CD14-positive monocyte (primary cell): ENCODE data around the gene IER3IP1. TPM values are rescaled to one million over a fixed set of nuclear protein-coding genes. Genes with fewer than 3 reads are reported as not detected.

Experiments used
- DNase-seq, 3 donors: peaks; one replicate each; pipeline ENCODE4 v3.0.0-alpha.2; 2011 to 2022
- H2AFZ ChIP-seq: 2 replicates; pipeline ENCODE4 v1.6.0; 2012; ENCODE audit warnings: mild to moderate bottlenecking, low read depth, low read length, inconsistent platforms; ENCODE audit not compliant: insufficient read depth, poor library complexity, severe bottlenecking
- H3K27ac ChIP-seq, 2 donors: 1 replicate in 1 of 2; 2 replicates in 1 of 2; pipeline ENCODE4 v1.5.1; 2012 to 2013; ENCODE audit warnings: low read length in 2 of 2, control low read depth in 1 of 2, inconsistent platforms in 1 of 2, low read depth in 1 of 2, mild to moderate bottlenecking in 1 of 2
- H3K27me3 ChIP-seq, 2 donors: one replicate each; pipeline versions ENCODE4 v1.6.0 to v1.6.1; 2011 to 2013; ENCODE audit warnings: low read length in 2 of 2; ENCODE audit not compliant: control insufficient read depth in 2 of 2, insufficient read depth in 2 of 2
- H3K36me3 ChIP-seq, 2 donors: replicated peaks in 1 of 2; 1 replicate in 1 of 2; 2 replicates in 1 of 2; pipeline versions ENCODE4 v1.5.1 to v1.6.1; 2012 to 2013; ENCODE audit warnings: low read length in 2 of 2, control low read depth in 1 of 2, inconsistent platforms in 1 of 2, mild to moderate bottlenecking in 1 of 2; ENCODE audit not compliant: insufficient read depth in 2 of 2, control insufficient read depth in 1 of 2
- H3K4me1 ChIP-seq, 2 donors: 1 replicate in 1 of 2; 2 replicates in 1 of 2; pipeline versions ENCODE4 v1.5.1 to v1.6.1; 2012 to 2013; ENCODE audit warnings: low read length in 2 of 2, control low read depth in 1 of 2, inconsistent platforms in 1 of 2, mild to moderate bottlenecking in 1 of 2, moderate library complexity in 1 of 2; ENCODE audit not compliant: insufficient read depth in 2 of 2, control insufficient read depth in 1 of 2
- H3K4me2 ChIP-seq: replicated peaks from 2 replicates; pipeline ENCODE3; 2012; ENCODE audit warnings: low read length, moderate library complexity, mild to moderate bottlenecking; ENCODE audit not compliant: poor library complexity, severe bottlenecking; ENCODE audit errors: extremely low read depth
- H3K4me3 ChIP-seq, 3 experiments: fragments of 200-600 bp in 1 of 3; sonication (generic) in 1 of 3; replicated peaks in 1 of 3; 1 replicate in 2 of 3; 2 replicates in 1 of 3; pipeline ENCODE4 v1.5.1; 2011 to 2013; ENCODE audit warnings: low read length in 3 of 3, mild to moderate bottlenecking in 3 of 3, control low read depth in 2 of 3, low read depth in 2 of 3, inconsistent platforms in 1 of 3, moderate library complexity in 1 of 3
- H3K79me2 ChIP-seq: 2 replicates; pipeline ENCODE4 v1.6.0; 2012; ENCODE audit warnings: mild to moderate bottlenecking, control low read depth, inconsistent platforms, low read length, moderate library complexity; ENCODE audit not compliant: insufficient read depth
- H3K9ac ChIP-seq: 2 replicates; pipeline ENCODE4 v1.6.0; 2017; ENCODE audit warnings: low read length, mild to moderate bottlenecking; ENCODE audit not compliant: insufficient read depth, poor library complexity, severe bottlenecking
- H3K9me3 ChIP-seq, 2 donors: replicated peaks in 1 of 2; 1 replicate in 1 of 2; 2 replicates in 1 of 2; pipeline versions ENCODE4 v1.5.1 to v1.6.1; 2012 to 2013; ENCODE audit warnings: low read length in 2 of 2, control low read depth in 1 of 2; ENCODE audit not compliant: control insufficient read depth in 1 of 2, insufficient read depth in 1 of 2
- H4K20me1 ChIP-seq: 2 replicates; pipeline ENCODE4 v1.6.0; 2012; ENCODE audit warnings: mild to moderate bottlenecking, low read length, control low read depth, moderate library complexity; ENCODE audit not compliant: insufficient read depth
- H3K27ac Mint-ChIP-seq, 7 donors: one replicate each; pipeline ENCODE4 v1.8.0; 2020; ENCODE audit warnings: mild to moderate bottlenecking in 7 of 7, mixed read lengths in 7 of 7, moderate library complexity in 6 of 7, inconsistent platforms in 2 of 7
- H3K27me3 Mint-ChIP-seq, 3 donors: one replicate each; pipeline ENCODE4 v1.8.0; 2021 to 2022; ENCODE audit warnings: low read depth in 3 of 3, mild to moderate bottlenecking in 3 of 3, mixed read lengths in 3 of 3, moderate library complexity in 3 of 3, inconsistent platforms in 1 of 3
- H3K36me3 Mint-ChIP-seq, 2 donors: one replicate each; pipeline ENCODE4 v1.8.0; 2020; ENCODE audit warnings: mixed read lengths in 2 of 2, inconsistent platforms in 1 of 2, mild to moderate bottlenecking in 1 of 2
- H3K4me1 Mint-ChIP-seq: one replicate; pipeline ENCODE4 v1.8.0; 2020; ENCODE audit warnings: mild to moderate bottlenecking, mixed read lengths
- H3K4me3 Mint-ChIP-seq, 2 donors: one replicate each; pipeline ENCODE4 v1.8.0; 2020; ENCODE audit warnings: mild to moderate bottlenecking in 2 of 2, mixed read lengths in 2 of 2, moderate library complexity in 1 of 2
- H3K9me3 Mint-ChIP-seq, 7 donors: one replicate each; pipeline ENCODE4 v1.8.0; 2020 to 2022; ENCODE audit warnings: mixed read lengths in 7 of 7, mild to moderate bottlenecking in 6 of 7, moderate library complexity in 6 of 7, inconsistent platforms in 2 of 7
- CTCF ChIP-seq: fragments of 200-600 bp; IDR thresholded peaks from one replicate; pipeline ENCODE4 v1.8.0; 2022; ENCODE audit warnings: antibody characterized with exemption, mild to moderate bottlenecking
- WGBS: methylation state at CpG from one replicate; pipeline ENCODE4 v1.1.5; 2013; ENCODE audit warnings: missing lambda C conversion rate; ENCODE audit not compliant: insufficient coverage; 5-methylcytosine and 5-hydroxymethylcytosine counted together
- intact Hi-C, 2 donors: fragments of 100-400 bp; cut with micrococcal nuclease; formaldehyde crosslinking; loops; one replicate each; pipeline versions ENCODE4 v1.15.0 to v1.15.1; 2023
- polyA plus RNA-seq, 3 donors: library from polyadenylated mRNA; depleted of rRNA in 1 of 3; unstranded in 2 of 3; stranded (reverse) in 1 of 3; fragments of 300-500 nt in 2 of 3; fragments of >200 nt in 1 of 3; fragmentation: Illumina TruSeq in 2 of 3; gene quantifications; 1 replicate in 2 of 3; 2 replicates in 1 of 3; pipeline ENCODE4 v1.2.3, GENCODE V29; 2012 to 2021

IER3IP1 gene
- polyA plus RNA-seq, 3 donors: 3.8 to 17.2 (median 14.4) TPM

GRCh38 chr18:47109720-47110119 lies 66.4 kb downstream of the IER3IP1 start:
- Mint-ChIP-seq H3K36me3 (peaks cover 86 to 88% of the 10 kb centered on the region in 2 donors), H3K27ac (no peak overlapping the region), H3K4me1 (no peaks in the 10 kb centered on the region), H3K4me3 (no peak overlapping the region), H3K27me3 (peaks cover 0 to 1% (median 0%) of the 10 kb centered on the region in 3 donors), H3K9me3 (peaks cover 0 to 2% (median 0%) of the 10 kb centered on the region in 7 donors)
- no peaks in the 10 kb centered on the region for H3K4me1 ChIP-seq
- H4K20me1 ChIP-seq: no peaks in the 10 kb centered on the region
- no peaks in the 10 kb centered on the region for H3K79me2 ChIP-seq
- H2AFZ ChIP-seq: no peak overlapping the region
- H3K4me2 ChIP-seq: no peak overlapping the region
- no peaks in the 10 kb centered on the region for H3K27me3 ChIP-seq
- no peak overlapping the region for H3K9ac ChIP-seq
- H3K36me3 ChIP-seq: peaks cover 60 to 98% of the 10 kb centered on the region in 2 donors
- no peak overlapping the region for H3K27ac ChIP-seq
- no CpG with 5 or more reads among the region's 1 CpG for WGBS
- no peak for DNase-seq
- intact Hi-C loops: loop anchor here in 1 of 2 donors (10.0 kb wide), 1 partner anchor 95 kb away; no protein-coding TSS in a partner anchor
- no peak for TF ChIP-seq CTCF
- H3K4me3 ChIP-seq: no peak overlapping the region
- no peaks in the 10 kb centered on the region for H3K9me3 ChIP-seq

- no peaks in the 10 kb centered on the region for H3K79me2 ChIP-seq
- peaks cover 59 to 99% of the 10 kb centered on the region in 2 donors for H3K36me3 ChIP-seq
- H3K4me2 ChIP-seq: no peak overlapping the region
- no peaks in the 10 kb centered on the region for H3K4me1 Mint-ChIP-seq
- H3K27me3 ChIP-seq: no peaks in the 10 kb centered on the region
- H2AFZ ChIP-seq: no peak overlapping the region
- 100% methylated on average over 5 of the region's 7 CpGs for WGBS
- no peak overlapping the region for H3K27ac ChIP-seq
- no peaks in the 10 kb centered on the region for H4K20me1 ChIP-seq
- H3K27ac Mint-ChIP-seq: no peak overlapping the region
- H3K4me3 Mint-ChIP-seq: no peak overlapping the region
- H3K36me3 Mint-ChIP-seq: peaks cover 87 to 89% of the 10 kb centered on the region in 2 donors
- no peak overlapping the region for H3K4me3 ChIP-seq
- H3K9ac ChIP-seq: no peak overlapping the region
- intact Hi-C loops: loop anchor here in 1 of 2 donors (10.0 kb wide), 1 partner anchor 96 kb away; no protein-coding TSS in a partner anchor
- peaks cover 0 to 2% (median 0%) of the 10 kb centered on the region in 7 donors for H3K9me3 Mint-ChIP-seq
- H3K9me3 ChIP-seq: no peaks in the 10 kb centered on the region
- H3K27me3 Mint-ChIP-seq: peaks cover 0 to 1% (median 0%) of the 10 kb centered on the region in 3 donors
- no peak for TF ChIP-seq CTCF
- no peaks in the 10 kb centered on the region for H3K4me1 ChIP-seq
- DNase-seq: no peak
These were observed 67.2 kb downstream of the IER3IP1 start for GRCh38 chr18:47108998-47109405.
